Activated naive CD4-positive, alpha-beta T cell treated with anti-CD3 and anti-CD28 coated beads, Interleukin-2, amount 50 U/mL, for 24 hours (primary cell): Measurements from ENCODE around the gene LTBP2.
"Not testable (repeated sequence)": the region's sequence is repeated elsewhere in the genome, so short reads cannot be mapped to it uniquely, and the experiment has no call there.

ENCODE experiments used
- H3K27ac Mint-ChIP-seq: one replicate; pipeline ENCODE4 v1.8.0; 2021; ENCODE audit warnings: mild to moderate bottlenecking, mixed read lengths
- H3K27me3 Mint-ChIP-seq: one replicate; pipeline ENCODE4 v1.8.0; 2021; ENCODE audit warnings: mixed read lengths
- H3K36me3 Mint-ChIP-seq: one replicate; pipeline ENCODE4 v1.8.0; 2021; ENCODE audit warnings: mixed read lengths
- H3K4me1 Mint-ChIP-seq: one replicate; pipeline ENCODE4 v1.8.0; 2021; ENCODE audit warnings: mixed read lengths
- H3K4me3 Mint-ChIP-seq: one replicate; pipeline ENCODE4 v1.8.0; 2021; ENCODE audit warnings: mild to moderate bottlenecking, mixed read lengths
- H3K9me3 Mint-ChIP-seq: one replicate; pipeline ENCODE4 v1.8.0; 2021; ENCODE audit warnings: mixed read lengths

Gene LTBP2

DNA sequence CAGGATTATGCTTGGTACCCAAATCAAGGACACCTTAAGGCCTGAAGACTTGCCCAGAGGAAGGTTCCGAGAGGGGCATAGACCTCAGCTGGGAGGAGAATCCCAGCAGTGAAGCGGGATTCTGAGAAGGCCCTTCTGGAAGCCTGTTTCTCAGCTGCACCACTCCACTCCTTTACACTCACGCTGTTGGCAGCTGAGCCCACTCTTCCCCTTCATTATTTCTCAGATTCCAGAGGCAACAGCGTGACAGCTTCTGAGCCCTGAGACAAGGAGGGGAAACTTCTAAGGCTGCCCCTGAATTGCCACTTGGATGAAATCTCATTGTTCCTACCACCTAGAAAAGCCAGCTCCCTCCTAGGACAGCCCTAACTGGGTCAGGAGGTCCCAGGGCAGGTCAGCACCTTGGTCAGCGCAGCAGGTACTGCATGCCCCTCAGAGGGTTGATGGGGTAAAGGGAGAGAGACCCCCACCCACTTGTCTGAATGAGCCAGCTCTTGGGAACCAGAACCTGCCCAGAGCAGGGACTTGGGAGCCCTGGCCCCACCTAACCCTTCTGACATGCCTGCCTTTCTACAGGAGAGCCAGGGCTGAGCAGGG lies 64.6 kb downstream of the LTBP2 start:
- H3K36me3 Mint-ChIP-seq, result no peaks in the 10 kb centered on the region
- H3K9me3 Mint-ChIP-seq, result no peaks in the 10 kb centered on the region
- no peaks in the 10 kb centered on the region for H3K4me1 Mint-ChIP-seq
- H3K27ac Mint-ChIP-seq, result no peak overlapping the region
- no peak overlapping the region for H3K4me3 Mint-ChIP-seq
- H3K27me3 Mint-ChIP-seq, result no peaks in the 10 kb centered on the region

DNA sequence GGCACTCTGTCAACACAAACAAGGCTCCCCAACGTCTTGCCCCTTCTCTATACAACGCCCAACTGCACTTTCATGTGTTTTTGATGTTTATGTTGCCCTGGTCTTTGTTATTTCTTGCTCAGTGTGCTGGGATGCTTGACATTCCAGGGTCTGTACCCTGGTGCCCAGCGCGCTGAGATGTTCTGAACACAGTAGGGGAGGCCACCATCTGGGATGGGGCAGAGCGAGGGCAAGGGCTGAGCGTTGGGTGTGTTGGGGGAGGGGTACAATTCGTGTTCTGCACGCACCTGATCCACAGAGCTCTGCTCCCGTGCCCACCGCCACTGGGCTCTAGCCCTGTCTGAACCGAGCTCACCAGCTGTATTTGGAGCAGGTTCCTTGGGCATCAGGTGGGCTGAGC lies 65.6 kb downstream of the LTBP2 start:
- H3K4me1 Mint-ChIP-seq, result no peaks in the 10 kb centered on the region
- no peak overlapping the region for H3K4me3 Mint-ChIP-seq
- no peaks in the 10 kb centered on the region for H3K9me3 Mint-ChIP-seq
- H3K27ac Mint-ChIP-seq, result no peak overlapping the region
- H3K27me3 Mint-ChIP-seq, result no peaks in the 10 kb centered on the region
- H3K36me3 Mint-ChIP-seq, result no peaks in the 10 kb centered on the region

DNA sequence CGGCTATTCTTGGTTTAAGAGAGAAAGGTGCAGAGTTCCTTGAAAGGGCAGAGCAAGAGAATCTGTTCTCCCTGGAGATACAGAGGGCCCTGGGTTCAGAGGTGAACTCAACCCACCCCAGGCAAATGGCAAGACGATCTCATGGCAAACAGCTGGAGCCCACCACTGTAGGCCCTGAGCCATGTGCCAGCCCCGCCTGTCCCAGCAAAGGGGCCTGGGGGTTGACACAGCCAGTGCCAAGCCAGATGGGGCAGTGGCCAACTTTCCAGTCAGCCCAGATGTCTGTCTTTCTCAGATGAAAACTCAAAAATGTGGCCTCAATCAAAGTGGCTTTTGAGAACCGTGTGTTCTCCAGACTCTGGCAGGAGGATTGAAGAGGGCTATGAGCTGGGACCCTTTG lies 66.7 kb downstream of the LTBP2 start:
- Mint-ChIP-seq H3K27me3 (no peaks in the 10 kb centered on the region), H3K27ac (no peak overlapping the region), H3K36me3 (no peaks in the 10 kb centered on the region), H3K4me3 (no peak overlapping the region), H3K4me1 (no peaks in the 10 kb centered on the region), H3K9me3 (no peaks in the 10 kb centered on the region)

DNA sequence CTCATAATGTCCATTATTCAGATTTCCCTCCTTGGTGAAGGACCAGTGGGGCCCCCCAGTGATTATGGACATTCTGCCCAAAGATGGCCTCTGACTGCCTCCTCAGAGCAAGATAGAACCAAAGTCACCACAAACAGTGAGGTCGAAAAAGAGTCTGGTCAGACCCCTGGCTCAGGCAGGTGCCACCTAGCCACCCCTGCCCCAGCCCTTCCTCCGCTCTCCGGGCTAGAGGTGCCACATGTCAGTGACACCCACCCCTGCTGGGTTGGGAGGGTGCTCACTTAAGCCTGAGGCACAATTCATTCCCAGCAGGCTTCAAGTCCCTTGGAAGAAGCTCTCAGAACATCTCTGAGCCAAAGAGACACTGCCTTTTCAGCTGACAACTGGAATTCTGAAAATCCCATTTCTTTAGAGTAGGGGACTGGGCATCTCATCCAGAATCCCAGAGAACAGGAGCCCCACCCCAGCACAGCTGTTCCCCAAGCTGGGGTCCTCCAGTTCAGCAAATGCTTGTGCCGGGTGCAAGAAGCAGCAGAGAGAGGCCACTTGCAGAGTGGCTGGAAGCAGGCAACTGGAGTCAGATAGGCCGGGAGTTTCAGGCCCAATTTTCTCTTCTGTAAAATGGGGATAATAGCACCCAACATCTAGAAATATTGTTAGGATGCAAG lies 68.1 kb downstream of the LTBP2 start:
- Mint-ChIP-seq H3K27ac (no peak overlapping the region), H3K27me3 (no peaks in the 10 kb centered on the region), H3K36me3 (no peaks in the 10 kb centered on the region), H3K4me1 (no peaks in the 10 kb centered on the region), H3K4me3 (no peak overlapping the region), H3K9me3 (no peaks in the 10 kb centered on the region)

DNA sequence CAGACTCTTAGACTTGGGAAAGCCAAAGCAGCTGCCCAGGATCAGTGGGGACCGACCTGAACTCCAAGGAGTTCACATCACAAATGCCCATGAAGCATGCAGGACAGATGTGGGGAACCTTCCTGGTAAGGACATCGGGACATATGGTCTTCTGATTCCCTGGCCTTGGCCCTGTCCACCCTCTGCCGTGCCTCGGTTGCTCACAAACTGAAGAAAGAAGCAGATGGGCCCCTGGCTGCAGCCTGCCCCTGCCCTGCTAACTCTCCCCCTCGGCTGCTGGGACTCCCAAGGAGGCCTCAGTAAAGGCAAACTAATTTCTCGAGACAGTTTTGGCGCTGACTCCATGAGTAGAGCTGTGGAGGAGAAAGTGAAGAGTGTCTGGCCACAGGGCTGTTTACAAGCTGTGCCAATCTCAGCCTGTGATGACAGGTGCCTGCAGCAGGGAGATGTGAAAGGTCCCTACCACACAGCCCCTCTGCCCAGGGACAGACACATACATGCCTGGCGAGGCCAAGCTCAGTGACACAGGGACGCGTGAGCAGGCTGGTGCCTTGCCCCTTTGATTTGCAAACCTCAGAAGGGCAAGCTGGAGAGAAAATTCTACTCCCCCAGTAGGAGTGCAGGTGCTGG lies 69.9 kb downstream of the LTBP2 start:
- no peak overlapping the region for H3K27ac Mint-ChIP-seq
- H3K9me3 Mint-ChIP-seq, result no peaks in the 10 kb centered on the region
- no peaks in the 10 kb centered on the region for H3K36me3 Mint-ChIP-seq
- no peak overlapping the region for H3K4me3 Mint-ChIP-seq
- no peaks in the 10 kb centered on the region for H3K27me3 Mint-ChIP-seq
- H3K4me1 Mint-ChIP-seq, result no peaks in the 10 kb centered on the region

DNA sequence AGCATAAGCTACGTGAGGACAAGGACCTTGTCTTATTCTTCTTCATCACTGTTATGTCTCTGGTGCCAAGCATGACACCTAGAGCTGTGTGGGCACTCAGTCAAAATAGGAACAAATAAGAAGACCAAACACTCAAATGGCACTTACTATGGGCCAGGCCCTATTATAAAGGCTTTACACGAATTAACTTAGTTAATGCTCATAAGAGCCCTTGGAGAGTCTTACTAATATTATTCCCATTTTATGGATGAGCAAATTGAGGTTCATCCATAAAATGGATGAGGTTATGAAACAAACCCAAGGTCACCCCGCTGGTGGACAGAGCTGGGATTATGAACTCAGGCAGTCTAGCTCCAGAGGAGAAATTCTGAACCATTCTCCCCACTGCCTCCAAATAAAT lies 70.8 kb downstream of the LTBP2 start:
- no peaks in the 10 kb centered on the region for H3K9me3 Mint-ChIP-seq
- H3K36me3 Mint-ChIP-seq, result no peaks in the 10 kb centered on the region
- H3K4me3 Mint-ChIP-seq, result no peak overlapping the region
- no peaks in the 10 kb centered on the region for H3K27me3 Mint-ChIP-seq
- no peaks in the 10 kb centered on the region for H3K4me1 Mint-ChIP-seq
- H3K27ac Mint-ChIP-seq, result no peak overlapping the region

- H3K4me1 Mint-ChIP-seq, result no peaks in the 10 kb centered on the region
- H3K36me3 Mint-ChIP-seq, result no peaks in the 10 kb centered on the region
These were observed 72.5 kb downstream of the LTBP2 start for GRCh38 chr14:74539503-74539902.

GRCh38 chr14:74538411-74539391 lies 73.3 kb downstream of the LTBP2 start:
- Mint-ChIP-seq H3K4me1 (no peaks in the 10 kb centered on the region), H3K36me3 (no peaks in the 10 kb centered on the region), H3K27ac (no peak overlapping the region), H3K27me3 (no peaks in the 10 kb centered on the region), H3K4me3 (no peak overlapping the region), H3K9me3 (no peaks in the 10 kb centered on the region)

More at GRCh38 chr14:74539503-74539902, 72.5 kb downstream of the LTBP2 start:
- Mint-ChIP-seq H3K27ac (no peak overlapping the region), H3K27me3 (no peaks in the 10 kb centered on the region), H3K9me3 (no peaks in the 10 kb centered on the region), H3K4me3 (no peak overlapping the region)

GRCh38 chr14:74536336-74536735 lies 75.7 kb downstream of the LTBP2 start:
- not testable (repeated sequence) for H3K4me1 Mint-ChIP-seq

DNA sequence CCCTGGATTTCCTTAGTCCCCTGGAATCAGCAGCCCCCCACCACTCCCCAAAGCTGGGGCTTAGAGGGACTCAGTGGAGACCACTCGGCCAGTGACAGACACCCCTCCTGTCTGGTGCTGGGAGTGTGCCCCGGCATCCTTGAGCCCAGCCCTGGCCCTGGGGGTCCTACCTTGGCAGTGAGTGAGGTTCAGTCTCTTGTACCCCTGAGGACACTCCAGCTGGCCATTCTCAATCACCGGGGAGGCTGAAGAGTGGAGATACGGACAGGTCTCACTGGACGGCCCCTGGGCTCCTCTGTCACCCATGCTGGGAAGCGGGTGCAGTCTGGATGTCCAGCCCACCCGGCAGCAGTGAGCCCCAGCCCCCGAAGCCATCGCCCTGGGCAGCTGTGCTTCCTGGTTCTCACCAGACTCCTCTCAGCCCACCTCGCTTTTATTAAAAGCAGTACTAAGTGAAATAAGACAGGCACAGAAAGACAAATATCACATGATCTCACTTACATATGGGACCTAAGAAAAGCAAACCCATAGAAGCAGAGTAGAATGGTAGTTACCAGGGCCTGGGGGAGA lies 76.2 kb downstream of the LTBP2 start:
- H3K27me3 Mint-ChIP-seq, result no peaks in the 10 kb centered on the region
- H3K36me3 Mint-ChIP-seq, result no peaks in the 10 kb centered on the region
- H3K9me3 Mint-ChIP-seq, result no peaks in the 10 kb centered on the region
- peaks cover 4% of the 10 kb centered on the region for H3K4me1 Mint-ChIP-seq
- H3K4me3 Mint-ChIP-seq, result no peak overlapping the region
- no peak overlapping the region for H3K27ac Mint-ChIP-seq

More at GRCh38 chr14:74536336-74536735, 75.7 kb downstream of the LTBP2 start:
- H3K36me3 Mint-ChIP-seq, H3K9me3 Mint-ChIP-seq, H3K27me3 Mint-ChIP-seq, H3K4me3 Mint-ChIP-seq, H3K27ac Mint-ChIP-seq: not testable (repeated sequence)

DNA sequence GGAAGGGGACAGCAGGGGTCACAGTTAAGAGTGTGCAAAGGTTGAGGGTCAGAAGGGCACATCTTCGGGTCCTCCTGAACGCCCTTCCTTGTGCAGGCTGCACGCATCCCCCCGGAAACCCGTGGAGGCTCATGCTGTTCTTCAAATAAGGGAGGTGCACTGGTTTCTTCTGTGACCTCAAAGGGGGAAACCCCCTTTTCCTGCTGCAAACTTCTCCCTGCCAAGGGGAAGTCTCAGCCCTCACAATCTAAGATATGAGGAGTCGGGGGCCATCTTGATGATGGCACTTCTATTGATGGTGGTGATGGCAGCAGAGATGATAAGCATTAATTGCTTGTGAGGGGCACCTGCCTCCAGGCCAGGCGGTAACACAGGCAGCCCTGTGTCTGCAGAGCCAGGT lies 78.5 kb downstream of the LTBP2 start:
- H3K27me3 Mint-ChIP-seq, result no peaks in the 10 kb centered on the region
- no peaks in the 10 kb centered on the region for H3K36me3 Mint-ChIP-seq
- no peaks in the 10 kb centered on the region for H3K9me3 Mint-ChIP-seq
- H3K4me1 Mint-ChIP-seq, result peaks cover 4% of the 10 kb centered on the region
- H3K4me3 Mint-ChIP-seq, result no peak overlapping the region
- no peak overlapping the region for H3K27ac Mint-ChIP-seq

GRCh38 chr14:74532246-74532645 lies 79.8 kb downstream of the LTBP2 start:
- Mint-ChIP-seq H3K27ac (no peak overlapping the region), H3K27me3 (no peaks in the 10 kb centered on the region), H3K9me3 (no peaks in the 10 kb centered on the region), H3K4me3 (no peak overlapping the region), H3K36me3 (no peaks in the 10 kb centered on the region), H3K4me1 (peaks cover 4% of the 10 kb centered on the region)

GRCh38 chr14:74531467-74531866 lies 80.6 kb downstream of the LTBP2 start:
- Mint-ChIP-seq H3K9me3 (no peaks in the 10 kb centered on the region), H3K27me3 (no peaks in the 10 kb centered on the region), H3K4me3 (no peak overlapping the region), H3K36me3 (no peaks in the 10 kb centered on the region), H3K4me1 (peaks cover 4% of the 10 kb centered on the region), H3K27ac (no peak overlapping the region)

- H3K27ac Mint-ChIP-seq, result no peak overlapping the region
- H3K4me3 Mint-ChIP-seq, result no peak overlapping the region
- peaks cover 4% of the 10 kb centered on the region for H3K4me1 Mint-ChIP-seq
- H3K36me3 Mint-ChIP-seq, result no peaks in the 10 kb centered on the region
- H3K9me3 Mint-ChIP-seq, result no peaks in the 10 kb centered on the region
- no peaks in the 10 kb centered on the region for H3K27me3 Mint-ChIP-seq
These were observed 81.0 kb downstream of the LTBP2 start for GRCh38 chr14:74531006-74531405.

DNA sequence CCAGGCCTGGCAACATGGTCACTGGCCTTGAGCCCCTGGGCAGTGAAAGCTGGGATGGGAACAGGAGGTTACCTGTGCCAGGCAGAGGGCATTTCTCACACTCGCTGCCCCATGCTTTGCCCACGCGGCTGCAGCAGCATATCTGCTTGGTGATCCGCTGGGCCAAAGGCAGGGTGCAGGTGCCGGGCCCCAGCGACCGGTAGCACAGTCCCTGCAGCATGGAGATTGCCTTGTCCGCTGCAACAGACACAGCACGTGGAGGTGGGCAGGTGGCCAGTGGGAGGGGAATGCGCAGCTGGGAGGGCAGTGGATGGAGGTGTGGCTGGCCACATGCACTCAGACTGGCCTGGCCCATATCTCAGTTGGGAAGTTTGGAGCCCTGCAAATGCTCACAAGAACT lies 83.2 kb downstream of the LTBP2 start:
- no peak overlapping the region for H3K27ac Mint-ChIP-seq
- peaks cover 4% of the 10 kb centered on the region for H3K4me1 Mint-ChIP-seq
- no peaks in the 10 kb centered on the region for H3K36me3 Mint-ChIP-seq
- no peaks in the 10 kb centered on the region for H3K27me3 Mint-ChIP-seq
- no peak overlapping the region for H3K4me3 Mint-ChIP-seq
- H3K9me3 Mint-ChIP-seq, result no peaks in the 10 kb centered on the region
